NCI-H1092 treated with DMSO at 0.1 percent for 48 hours (cell line): ENCODE measurements around the gene ABCD2.
A peak's percentile ranks its signal among the peaks of the same experiment; 100 is the strongest.
"Not testable (repeated sequence)": the region's sequence is repeated elsewhere in the genome, so short reads cannot be mapped to it uniquely, and the experiment has no call there.

ENCODE experiments used
- DNase-seq: peaks from one replicate; lab custom pipeline; 2025; lab: John Stamatoyannopoulos, UW

ABCD2 gene

DNA sequence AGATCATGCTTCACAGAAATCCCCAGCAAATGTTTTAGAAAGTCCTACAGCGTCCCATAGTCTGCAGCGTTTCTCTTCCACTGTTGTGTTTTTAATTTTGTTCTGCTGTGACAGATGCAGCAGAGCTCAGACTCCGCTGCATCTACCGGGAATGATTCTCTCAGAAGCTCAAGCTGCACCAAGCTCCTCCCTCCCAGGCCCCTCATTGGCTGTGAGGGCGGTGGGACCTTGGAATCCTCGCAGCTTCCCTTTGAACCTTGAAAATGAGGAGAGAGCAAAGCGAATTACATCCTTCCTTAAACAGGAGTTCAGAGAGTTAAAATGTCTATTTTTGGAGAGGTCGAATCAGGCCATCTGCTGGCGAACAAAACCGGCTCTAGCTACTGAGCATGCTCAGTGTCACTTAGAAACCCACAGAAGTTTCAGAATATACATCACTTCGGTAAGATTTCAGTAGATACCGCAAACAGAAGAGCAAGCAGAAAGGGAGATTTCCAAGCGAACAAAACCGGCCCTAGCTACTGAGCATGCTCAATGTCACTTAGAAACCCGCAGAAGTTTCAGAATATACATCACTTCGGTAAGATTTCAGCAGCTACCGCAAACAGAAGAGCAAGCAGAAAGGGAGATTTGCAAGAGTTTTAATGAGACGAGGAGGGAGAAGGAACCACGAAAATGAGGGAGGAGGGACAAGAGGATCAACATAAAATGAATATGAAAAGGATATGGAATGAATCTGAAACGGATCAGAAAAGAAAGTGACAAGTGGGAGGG, at the start of gene ABCD2:
Gene ABCD2 (minus strand): TSS at position 144 of the 774 bp plus-strand sequence. CDS start 188 bp downstream, outside the sequence.
- DNase-seq, result peak; percentile 31

GRCh38 chr12:39660101-39660500, 40.5 kb upstream of the ABCD2 start:
- DNase-seq, result no peak

DNA sequence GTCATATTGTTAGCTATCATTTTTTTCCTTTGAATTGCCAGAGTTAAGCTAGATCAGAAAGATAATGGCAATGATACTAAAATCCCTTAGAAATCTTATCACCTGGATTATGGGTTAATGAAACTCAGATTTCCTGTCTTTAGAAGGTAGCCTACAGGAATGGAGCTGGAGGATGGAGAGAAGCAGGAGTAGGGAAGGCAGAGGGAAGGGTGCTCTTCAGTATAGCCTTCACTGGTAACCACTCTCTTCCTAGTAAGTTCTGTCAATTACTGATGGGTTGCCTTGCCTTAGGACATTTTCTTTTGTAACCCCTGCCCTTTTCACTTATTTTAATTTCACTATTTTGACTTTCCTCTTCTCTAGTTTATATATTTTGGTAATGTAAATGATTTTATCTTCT, 27.8 kb upstream of the ABCD2 start:
- no peak for DNase-seq

DNA sequence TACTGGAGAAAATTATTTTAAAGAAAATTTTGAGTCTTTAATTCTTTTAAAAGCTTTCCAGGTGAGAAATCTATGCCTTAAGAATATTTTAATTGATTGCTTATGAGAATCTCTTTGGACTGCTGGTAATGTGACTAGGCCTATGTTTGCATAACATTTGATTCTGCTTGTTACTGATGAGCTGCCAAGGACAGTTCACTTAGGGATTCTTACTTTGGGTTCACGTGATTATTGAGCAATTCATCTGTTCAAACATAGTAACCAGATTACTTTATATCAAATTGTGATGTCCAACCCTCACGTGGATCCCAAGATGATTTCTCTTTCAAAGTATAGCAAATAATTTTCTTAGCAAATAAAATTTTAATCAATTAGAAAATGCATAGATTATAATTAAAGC, 27.4 kb upstream of the ABCD2 start:
- no peak for DNase-seq

- no peak for DNase-seq
These were observed 23.4 kb upstream of the ABCD2 start for GRCh38 chr12:39643052-39643451.

DNA sequence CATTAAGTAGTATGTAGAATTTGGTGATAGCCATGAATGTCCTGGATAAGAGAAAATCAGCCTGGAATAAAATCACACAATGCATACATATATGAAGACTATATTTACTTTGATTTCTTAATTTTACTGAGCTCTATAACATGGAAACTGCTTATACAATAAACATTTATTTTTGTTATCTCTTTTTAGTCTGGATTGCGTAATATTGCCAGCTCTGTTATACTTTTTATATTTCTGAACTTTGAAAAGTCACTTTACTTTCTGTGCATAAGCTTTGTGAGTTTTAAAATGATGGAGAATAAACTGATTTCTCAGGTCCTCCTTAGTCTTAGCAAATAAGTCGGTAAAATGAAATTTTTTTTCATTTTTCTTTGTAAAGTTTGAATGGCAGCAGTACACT, 19.2 kb upstream of the ABCD2 start:
- no peak for DNase-seq

GRCh38 chr12:39638178-39638577, 18.6 kb upstream of the ABCD2 start:
- DNase-seq, result no peak

DNA sequence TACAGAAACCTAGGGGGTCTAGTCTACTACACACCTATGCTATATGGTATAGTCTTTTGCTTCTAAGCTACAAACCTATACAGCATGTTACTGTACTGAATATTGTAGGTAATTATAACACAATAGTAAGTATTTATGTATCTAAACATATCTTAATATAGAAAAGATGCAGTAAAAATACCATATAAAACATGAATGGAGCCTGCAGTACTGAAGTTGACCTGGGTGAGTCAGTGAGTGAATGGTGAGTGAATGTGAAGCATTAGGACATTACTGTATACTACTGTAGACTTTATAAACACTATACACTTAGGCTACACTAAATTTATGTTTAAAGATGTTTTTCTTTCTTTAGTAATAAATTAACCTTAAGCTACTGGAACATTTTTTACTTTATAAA, 13.1 kb upstream of the ABCD2 start:
- no peak for DNase-seq

GRCh38 chr12:39628836-39629235, 9.2 kb upstream of the ABCD2 start:
- DNase-seq, result no peak

DNA sequence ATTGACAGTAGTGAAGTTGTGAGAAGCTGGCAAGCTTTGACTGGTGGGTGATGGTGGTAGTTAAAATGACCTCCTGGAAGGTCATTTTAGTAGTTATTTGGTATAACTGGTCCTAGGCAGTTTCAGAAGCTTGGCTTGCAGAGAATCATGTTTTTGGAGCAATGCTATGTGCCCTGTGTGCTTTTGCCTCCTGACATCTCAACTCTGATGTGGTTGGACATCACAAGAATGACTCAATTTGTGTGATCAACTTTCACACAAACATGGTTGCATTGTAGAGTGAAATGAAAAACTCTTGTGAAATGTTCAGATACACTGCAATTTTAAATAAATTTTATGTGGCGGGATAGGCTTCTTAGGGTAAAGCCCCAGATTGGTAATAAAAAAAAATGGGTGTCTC, 8.3 kb upstream of the ABCD2 start:
- DNase-seq, result no peak

- DNase-seq, result no peak
These were observed 6.6 kb upstream of the ABCD2 start for GRCh38 chr12:39626033-39626814.

- no peak for DNase-seq
These were observed 4.3 kb upstream of the ABCD2 start for GRCh38 chr12:39623919-39624318.

DNA sequence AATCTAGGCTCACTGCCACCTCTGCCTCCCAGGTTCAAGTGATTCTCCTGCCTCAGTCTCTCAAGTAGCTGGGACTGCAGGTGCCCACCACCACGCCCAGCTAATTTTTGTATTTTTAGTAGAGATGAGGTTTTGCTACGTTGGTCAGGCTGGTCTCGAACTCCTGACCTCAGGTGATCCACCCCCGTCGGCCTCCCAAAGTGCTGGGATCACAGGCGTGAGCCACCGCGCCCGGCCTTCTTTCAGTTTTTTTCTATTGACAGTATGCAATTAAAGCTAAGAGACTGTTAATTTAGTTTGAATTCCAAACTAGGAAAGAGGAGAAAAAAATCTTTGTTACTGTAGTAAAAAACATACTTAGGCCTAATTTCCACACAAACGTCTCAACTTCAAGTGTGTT, 3.6 kb upstream of the ABCD2 start:
- DNase-seq, result not testable (repeated sequence)

DNA sequence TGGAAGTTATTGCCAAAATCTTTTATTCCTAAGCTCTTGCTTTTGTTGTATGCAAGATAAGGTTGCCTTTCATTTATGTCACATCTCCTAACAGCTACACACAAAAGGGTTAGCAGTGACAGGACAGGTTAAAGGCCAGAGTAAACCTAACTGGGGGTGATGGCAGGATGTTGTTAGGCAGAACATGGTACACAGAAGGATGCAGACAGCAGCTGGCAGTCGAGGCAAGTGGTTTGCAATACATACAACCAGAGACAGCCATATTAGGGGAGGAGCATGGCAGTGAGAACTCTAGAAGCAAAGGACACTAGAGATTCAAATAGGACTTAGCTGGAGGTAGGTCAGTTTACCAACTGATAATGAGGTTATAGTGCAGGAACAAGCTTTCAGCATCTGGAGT, 2.7 kb upstream of the ABCD2 start:
- no peak for DNase-seq

- no peak for DNase-seq
These were observed 2.1 kb upstream of the ABCD2 start for GRCh38 chr12:39621670-39622069.

GRCh38 chr12:39620659-39621658, 1.4 kb upstream of the ABCD2 start:
- no peak for DNase-seq

DNA sequence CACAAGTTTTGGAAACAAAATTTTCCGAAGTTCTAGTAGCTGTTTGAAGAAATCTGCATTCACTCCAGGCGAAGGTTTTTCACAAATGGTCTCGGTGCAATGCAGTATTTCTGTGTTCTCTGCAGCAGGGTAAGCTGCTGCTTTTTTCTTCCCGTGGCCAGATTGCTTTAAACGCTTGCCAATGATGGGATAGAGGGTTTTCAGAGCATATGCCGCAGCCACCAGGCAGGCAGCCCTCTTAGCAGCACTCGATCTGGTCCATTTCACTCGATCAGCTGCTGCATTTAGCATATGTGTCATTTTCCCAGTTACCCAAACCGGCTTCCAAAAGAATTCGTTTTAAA, 315 bp downstream of the ABCD2 start:
- no peak for DNase-seq

GRCh38 chr12:39618701-39619100, 902 bp downstream of the ABCD2 start:
- no peak for DNase-seq

DNA sequence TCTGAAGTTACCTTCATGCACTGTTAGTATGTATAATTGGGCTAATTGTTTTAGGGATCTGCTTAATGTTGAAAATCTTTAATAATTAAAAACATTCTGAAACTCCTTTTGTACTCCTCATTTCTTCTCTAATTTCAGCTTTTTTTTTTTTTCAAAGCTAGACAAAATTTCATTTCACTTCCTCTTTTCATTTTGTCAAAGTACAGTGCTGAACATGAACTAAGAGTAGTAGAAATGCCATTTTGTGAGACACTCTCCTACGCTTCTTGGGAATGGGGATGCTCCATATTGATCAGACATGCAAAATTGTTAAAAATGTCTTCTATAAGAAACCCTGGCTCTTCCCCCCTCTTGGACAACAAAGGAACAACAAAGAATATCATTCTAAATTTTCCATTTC, 1.7 kb downstream of the ABCD2 start:
- no peak for DNase-seq

DNA sequence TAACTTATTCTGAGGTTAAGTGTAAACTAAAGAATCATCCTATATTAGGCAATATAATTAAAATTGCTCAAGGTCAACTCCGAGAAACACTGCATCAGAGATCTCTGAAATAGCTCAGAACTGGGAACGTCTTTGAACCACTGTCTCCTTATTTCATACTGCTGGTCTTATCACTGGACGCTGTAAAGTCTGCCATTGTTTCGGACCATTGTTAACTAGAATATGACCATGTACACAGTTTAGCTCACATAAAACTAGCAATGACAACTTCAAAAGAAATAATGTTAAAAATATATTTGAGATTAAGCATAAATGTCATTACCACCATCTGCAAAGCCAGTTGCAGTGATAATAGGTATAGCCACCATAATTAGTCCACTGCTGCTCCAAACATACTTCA, 2.9 kb downstream of the ABCD2 start:
- no peak for DNase-seq

DNA sequence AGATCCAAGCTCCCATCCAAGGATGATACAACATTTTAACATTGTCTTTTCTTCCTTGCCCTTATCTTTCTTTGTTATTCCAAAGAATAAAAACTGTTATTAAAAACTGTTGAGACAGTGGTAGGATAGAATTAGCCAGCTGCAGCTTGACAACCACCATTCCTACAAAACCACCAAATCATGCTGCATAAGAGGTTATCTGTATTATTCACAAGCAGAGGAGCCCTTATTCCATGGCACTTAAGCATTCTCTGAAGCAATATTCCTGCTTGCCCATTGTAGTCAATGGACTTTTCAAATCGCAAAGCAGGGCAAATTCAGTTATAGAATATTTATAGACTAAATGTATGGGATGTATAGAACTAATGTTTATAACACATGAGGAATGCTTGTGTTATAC, 3.4 kb downstream of the ABCD2 start:
- DNase-seq, result no peak

- DNase-seq, result no peak
These were observed 6.1 kb downstream of the ABCD2 start for GRCh38 chr12:39613525-39613924.
